ENCODE results near the gene SYNE2.

The SYNE2 gene

GRCh38 chr14:64244279-64244678, 391.5 kb downstream of the SYNE2 start:
- TF ChIP-seq, protein P1, sequence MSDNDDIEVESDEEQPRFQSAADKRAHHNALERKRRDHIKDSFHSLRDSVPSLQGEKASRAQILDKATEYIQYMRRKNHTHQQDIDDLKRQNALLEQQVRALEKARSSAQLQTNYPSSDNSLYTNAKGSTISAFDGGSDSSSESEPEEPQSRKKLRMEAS (IDR thresholded peaks at IDR 0.05), result no peak
- TF ChIP-seq NFIC (IDR thresholded peaks at IDR 0.05), result peak; percentile 38; the same call in 1 of the 2 replicates

- TF ChIP-seq ZBTB7A (IDR thresholded peaks at IDR 0.05; ENCODE audit: low read depth) (no peak), CREB1 (IDR thresholded peaks at IDR 0.05; ENCODE audit: low read depth) (no peak), NFIC (IDR thresholded peaks at IDR 0.05) (no peak), FOXM1 (IDR thresholded peaks at IDR 0.05; ENCODE audit: borderline replicate concordance, low read depth) (no peak), TCF12 (IDR thresholded peaks at IDR 0.05; ENCODE audit: low read depth) (no peak), EP300 (IDR thresholded peaks at IDR 0.05; ENCODE audit: borderline replicate concordance) (no peak), REST (IDR thresholded peaks at IDR 0.05; ENCODE audit: low read depth) (no peak), TEAD4 (IDR thresholded peaks at IDR 0.05) (no peak), USF1 (IDR thresholded peaks at IDR 0.05) (no peak), CEBPB (IDR thresholded peaks at IDR 0.05) (no peak), TAF1 (IDR thresholded peaks at IDR 0.05; ENCODE audit: low read depth) (no peak), YY1 (IDR thresholded peaks at IDR 0.05; ENCODE audit: low read depth) (no peak), RAD21 (IDR thresholded peaks at IDR 0.05; ENCODE audit: low read depth) (no peak), EGR1 (IDR thresholded peaks at IDR 0.05) (no peak)
- TF ChIP-seq, protein P1 (IDR thresholded peaks at IDR 0.05), result no peak
Observed at GRCh38 chr14:64245491-64245890, 392.7 kb downstream of the SYNE2 start.

DNA sequence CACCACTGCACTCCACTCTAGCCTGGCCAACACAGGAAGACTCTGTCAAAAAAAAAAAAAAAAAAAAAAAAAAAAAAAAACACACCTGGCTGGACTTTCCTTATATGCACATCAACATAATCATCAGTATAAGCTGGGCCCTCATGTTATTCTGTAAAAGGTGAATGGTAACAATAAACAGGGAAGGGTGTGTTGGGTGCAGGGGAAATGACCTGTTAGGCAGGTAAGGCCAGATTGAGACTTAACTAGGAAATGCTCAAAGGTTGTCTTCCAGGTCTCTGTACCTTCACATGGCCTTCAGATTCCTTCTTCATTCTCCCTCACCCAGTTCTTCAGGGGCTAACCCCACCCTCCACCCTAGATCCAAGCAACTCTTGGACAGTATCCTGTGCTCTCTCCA, 393.9 kb downstream of the SYNE2 start:
- no peak for TF ChIP-seq YY1 (IDR thresholded peaks at IDR 0.05; ENCODE audit: low read depth)

GRCh38 chr14:64247195-64247594, 394.4 kb downstream of the SYNE2 start:
- TF ChIP-seq EGR1 (IDR thresholded peaks at IDR 0.05), result no peak
- TF ChIP-seq RAD21 (IDR thresholded peaks at IDR 0.05; ENCODE audit: low read depth), result no peak
- TF ChIP-seq TAF1 (IDR thresholded peaks at IDR 0.05; ENCODE audit: low read depth), result no peak
- TF ChIP-seq TCF12 (IDR thresholded peaks at IDR 0.05; ENCODE audit: low read depth), result no peak
- TF ChIP-seq CEBPB (IDR thresholded peaks at IDR 0.05), result no peak
- no peak for TF ChIP-seq TEAD4 (IDR thresholded peaks at IDR 0.05)
- TF ChIP-seq EP300 (IDR thresholded peaks at IDR 0.05; ENCODE audit: borderline replicate concordance), result no peak
- TF ChIP-seq USF1 (IDR thresholded peaks at IDR 0.05), result no peak
- no peak for TF ChIP-seq REST (IDR thresholded peaks at IDR 0.05; ENCODE audit: low read depth)
- no peak for TF ChIP-seq FOXM1 (IDR thresholded peaks at IDR 0.05; ENCODE audit: borderline replicate concordance, low read depth)
- no peak for TF ChIP-seq CREB1 (IDR thresholded peaks at IDR 0.05; ENCODE audit: low read depth)
- TF ChIP-seq, protein P1 (IDR thresholded peaks at IDR 0.05), result no peak
- no peak for TF ChIP-seq ZBTB7A (IDR thresholded peaks at IDR 0.05; ENCODE audit: low read depth)
- TF ChIP-seq YY1 (IDR thresholded peaks at IDR 0.05; ENCODE audit: low read depth), result no peak
- no peak for TF ChIP-seq NFIC (IDR thresholded peaks at IDR 0.05)

DNA sequence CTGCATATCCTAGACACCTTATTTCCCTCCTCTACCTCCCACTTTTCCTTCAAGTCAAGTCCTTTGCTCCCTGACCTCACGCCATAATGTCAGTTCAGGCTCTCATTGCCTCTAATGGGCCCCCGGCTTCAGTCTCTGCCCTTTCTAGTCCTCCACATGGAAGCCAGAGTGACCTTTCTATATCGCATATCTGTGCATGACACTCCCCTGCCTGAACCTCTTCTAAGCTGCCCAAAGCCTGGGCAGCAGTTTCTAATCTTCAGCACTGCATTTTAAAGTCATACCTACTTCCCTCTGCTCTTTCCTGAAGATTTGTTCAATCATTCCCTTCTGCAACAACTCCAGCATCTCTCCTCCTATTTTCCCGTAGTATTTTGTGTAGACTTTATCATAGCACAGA, 395.9 kb downstream of the SYNE2 start:
- TF ChIP-seq TCF12 (IDR thresholded peaks at IDR 0.05; ENCODE audit: low read depth), result no peak
- no peak for TF ChIP-seq EP300 (IDR thresholded peaks at IDR 0.05; ENCODE audit: borderline replicate concordance)
- TF ChIP-seq NFIC (IDR thresholded peaks at IDR 0.05), result no peak
- no peak for TF ChIP-seq FOXM1 (IDR thresholded peaks at IDR 0.05; ENCODE audit: borderline replicate concordance, low read depth)
- no peak for TF ChIP-seq ZBTB7A (IDR thresholded peaks at IDR 0.05; ENCODE audit: low read depth)
- TF ChIP-seq CEBPB (IDR thresholded peaks at IDR 0.05), result no peak
- TF ChIP-seq, protein P1 (IDR thresholded peaks at IDR 0.05), result no peak
- no peak for TF ChIP-seq USF1 (IDR thresholded peaks at IDR 0.05)
- no peak for TF ChIP-seq REST (IDR thresholded peaks at IDR 0.05; ENCODE audit: low read depth)
- TF ChIP-seq TEAD4 (IDR thresholded peaks at IDR 0.05), result no peak

Data from Ishikawa (cell line).